CD4-positive, alpha-beta T cell treated with Interleukin-10 for 1 hour (primary cell): ENCODE results near the gene PPP3CA.

Source experiments
- DNase-seq: peaks from one replicate; pipeline ENCODE4 v3.0.0-alpha.2; 2020

The PPP3CA gene

DNA sequence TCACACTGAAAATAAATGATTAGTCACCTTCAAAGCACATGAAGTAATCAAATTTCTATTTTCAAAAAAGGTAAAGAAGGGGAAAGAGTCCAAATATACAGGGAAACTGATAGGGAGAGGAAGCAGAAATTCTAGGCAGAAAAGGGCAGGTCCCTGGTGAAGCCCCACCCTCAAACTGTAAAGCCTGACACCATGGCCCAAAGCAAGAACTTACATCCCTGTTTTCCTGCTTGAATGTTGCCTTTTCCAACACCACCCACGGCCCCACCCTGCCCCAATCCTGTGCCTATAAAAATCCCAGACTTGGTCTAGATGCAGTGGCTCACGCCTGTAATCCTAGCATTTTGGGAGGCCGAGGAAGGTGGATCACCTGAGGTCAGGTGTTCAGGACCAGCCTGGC is 361.8 kb downstream of the PPP3CA start:
- DNase-seq = no peak

DNA sequence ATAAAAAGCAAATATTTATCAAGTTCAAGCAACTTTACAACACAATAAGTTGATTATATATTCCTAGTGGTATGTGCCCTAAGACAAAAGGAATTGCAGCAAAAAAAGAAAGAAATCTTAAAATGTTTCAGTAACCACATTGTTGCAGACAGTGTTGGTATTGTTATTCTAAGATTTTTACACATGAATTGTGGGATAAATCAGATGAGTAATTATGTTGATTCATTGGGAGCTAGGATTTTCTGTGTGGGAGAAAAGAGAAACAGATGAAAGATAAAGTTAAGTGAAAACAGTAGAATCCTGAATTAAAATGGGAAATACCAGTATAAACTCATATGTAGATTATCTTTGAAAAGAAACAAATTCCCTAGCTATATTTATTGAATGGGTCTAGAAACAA is 362.4 kb downstream of the PPP3CA start:
- DNase-seq = no peak

DNA sequence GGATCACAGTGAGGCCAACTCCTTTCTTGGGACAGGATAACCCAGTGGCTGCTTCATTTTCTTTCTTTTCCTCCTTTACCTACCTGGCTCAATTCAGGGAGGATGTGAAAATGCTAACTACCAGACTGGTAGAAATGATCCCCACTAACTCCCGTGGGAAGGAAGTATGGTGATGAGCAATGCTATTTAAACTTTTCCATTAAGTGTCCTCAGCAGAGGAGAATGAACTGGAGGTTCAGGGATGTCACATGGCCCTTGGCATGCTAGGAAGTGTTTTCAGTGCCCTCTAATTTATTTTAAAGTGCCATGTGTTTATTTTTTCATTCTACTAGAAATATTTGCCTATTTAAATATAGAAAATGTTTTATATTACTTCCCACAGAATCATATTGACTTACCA is 363.9 kb downstream of the PPP3CA start:
- no peak for DNase-seq

DNA sequence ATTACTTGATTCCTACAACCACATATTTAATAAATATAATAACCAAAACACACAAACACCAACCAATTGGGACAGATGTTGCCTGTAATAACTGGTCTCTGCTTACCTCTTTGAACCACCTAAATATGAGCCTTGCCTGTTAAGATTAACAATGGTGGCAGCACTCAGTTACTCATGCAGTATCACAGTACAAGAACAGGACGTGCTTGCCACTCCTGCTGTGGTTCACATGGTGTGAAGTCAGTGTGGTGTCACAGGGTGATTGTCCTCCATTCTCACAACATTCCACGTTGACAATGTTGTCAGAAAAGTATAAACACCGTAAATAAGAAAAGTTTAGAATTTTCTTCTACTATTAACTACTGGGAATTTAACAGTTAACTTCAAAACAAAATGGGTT is 365.0 kb downstream of the PPP3CA start:
- no peak for DNase-seq

DNA sequence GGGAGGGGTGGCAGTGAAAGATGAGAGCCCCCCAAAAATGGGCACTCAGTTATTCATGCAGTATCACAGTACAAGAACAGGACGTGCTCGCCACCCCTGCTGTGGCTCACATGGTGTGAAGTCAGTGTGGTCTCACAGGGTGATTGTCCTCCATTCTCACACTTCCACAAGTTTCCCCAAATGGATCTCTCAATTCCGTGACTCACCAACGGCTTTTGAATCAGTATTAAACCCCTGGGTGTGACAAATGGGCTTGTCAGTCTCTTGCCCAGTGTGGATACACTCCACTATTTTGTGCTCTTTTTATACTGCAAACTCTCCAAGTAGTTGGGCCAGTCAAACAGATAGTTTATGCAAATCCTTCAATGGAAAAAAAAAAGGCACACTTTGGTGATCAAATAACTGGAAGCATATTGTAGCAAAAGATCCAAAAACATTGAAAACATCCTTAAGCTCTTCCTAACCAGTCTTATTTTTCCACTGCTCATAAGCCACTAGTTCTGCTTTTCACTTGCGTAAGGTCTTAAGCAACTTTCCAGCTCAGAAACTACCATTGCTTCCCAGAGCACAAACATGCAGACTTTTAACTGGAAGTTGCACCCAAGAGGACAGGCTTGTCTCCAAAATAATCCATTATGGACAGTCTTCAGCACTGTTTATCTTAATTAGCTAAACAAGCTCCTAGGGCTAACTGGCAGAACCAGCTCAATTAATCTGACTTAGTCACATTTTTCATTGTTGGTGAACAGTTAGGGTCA is 365.7 kb downstream of the PPP3CA start:
- DNase-seq = no peak

DNA sequence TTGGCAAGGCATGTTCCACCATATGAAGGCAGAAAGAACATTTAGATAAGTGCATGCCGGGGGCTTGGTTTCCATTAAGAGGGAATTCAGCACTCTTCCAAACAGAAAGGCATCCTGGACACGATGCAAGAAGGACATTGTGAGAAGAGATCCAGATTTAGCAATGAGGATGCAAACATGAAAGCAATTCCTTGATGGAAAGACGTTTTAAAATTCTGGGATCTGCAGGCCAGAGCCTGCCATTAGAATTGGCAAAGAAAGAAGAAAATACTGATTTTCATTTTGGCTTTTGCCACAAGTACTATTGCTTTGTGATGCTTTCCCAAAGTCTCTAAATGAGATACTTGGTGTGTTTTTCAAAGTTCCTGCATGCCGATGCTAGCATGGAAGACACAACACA is 367.6 kb downstream of the PPP3CA start:
- DNase-seq = no peak

DNA sequence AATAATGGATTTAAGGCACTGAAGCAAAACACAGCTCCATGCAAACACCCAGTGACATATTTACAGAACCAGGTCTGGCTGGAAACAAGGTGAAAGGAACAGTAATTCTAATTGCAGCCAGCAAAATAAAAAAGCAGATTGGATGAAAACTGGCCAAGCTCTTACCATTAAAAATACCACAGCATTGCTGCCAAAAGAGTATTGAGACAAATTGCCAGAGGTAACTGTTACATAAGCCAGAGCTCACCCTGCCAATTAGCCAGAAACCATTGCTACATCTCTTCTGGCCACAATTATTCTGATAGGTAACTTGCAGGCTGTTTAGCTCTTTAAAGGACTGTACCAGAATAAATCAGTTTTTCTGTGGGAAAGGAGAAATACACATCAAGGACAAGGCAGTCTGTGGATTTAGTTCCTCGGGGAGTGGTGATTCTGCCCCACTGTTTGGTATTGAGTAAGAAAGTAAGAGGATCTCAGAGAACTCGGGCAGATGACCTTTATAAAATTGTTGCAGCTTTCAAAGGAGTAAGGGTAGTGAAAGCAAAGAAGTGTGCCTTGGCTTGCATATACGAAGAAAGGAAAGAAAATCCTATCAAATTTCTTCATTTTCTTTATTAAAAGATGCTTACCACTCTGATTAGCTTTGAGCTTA is 369.5 kb downstream of the PPP3CA start:
- DNase-seq = no peak

DNA sequence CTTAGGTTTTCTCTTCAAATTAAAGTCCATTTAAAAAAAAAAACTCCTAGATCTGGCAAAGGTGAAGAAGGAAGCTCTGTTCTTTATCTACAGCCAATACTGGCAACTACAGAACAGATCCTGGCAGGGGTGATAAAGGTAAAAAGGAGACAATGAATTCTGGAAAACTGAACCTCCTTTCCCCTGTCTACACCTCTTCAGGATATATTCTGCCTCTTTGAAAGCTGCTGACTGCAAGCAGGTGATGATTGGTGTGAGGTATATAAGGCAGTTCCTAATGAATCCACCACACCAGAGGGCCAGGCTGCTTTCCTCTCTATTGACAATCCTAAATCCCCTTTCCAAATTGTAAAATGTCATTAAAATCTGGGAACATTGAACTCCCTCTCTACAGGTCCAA is 370.1 kb downstream of the PPP3CA start:
- DNase-seq = no peak
